ENCODE data around the gene MCRIP2. TPM values are rescaled to one million over a fixed set of nuclear protein-coding genes. Genes with fewer than 3 reads are reported as not detected.

MCRIP2 gene
- total and polyA plus RNA-seq, 9 of the 15 experiments (the other 6 are each of a cell fraction or from before 2014, with no cell fraction given), result 0.80 to 120 (median 35.2) TPM

DNA sequence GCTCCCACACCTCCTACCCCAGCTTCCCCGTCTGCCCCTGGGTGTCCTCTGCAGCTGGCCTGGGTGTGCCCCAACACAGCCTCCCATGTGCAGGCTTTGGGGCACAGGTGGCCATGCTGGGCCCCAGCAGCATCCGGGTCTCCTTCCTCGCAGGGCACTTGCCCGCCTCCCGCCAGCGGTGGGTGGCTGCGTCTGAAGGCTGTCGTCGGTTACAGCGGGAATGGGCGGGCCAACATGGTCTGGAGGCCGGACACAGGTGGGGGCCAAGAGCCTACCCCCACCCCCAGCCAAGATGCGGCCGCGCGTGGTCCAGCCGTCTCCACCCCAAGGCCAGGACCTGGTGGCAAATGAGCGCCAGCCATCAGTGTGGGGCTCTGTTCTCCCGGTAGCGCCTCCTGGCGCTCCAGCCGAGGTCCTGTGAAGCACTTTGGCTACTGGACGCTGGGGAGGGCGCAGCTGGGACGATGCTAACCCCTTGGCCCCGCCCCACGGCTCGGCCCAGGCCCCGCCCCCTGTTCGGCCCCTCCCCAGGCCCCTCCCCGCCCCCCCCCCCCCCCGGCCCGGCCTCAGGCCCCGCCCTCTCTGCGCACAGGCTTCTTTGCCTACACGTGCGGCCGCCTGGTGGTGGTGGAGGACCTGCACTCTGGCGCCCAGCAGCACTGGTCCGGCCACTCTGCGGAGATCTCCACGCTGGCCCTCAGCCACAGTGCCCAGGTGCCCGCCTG, 19.0 kb downstream of the MCRIP2 start:
- Histone ChIP-seq H4K20me1 (replicated peaks; ENCODE audit: control insufficient read depth, insufficient read depth, low read length) (no peaks in the 10 kb centered on the region), H3K27ac (ENCODE audit: extremely low read depth, low read depth, low read length) (peak overlapping the region; percentile 66; the same call in 2 of the 3 replicates), H3K9me1 (ENCODE audit: control insufficient read depth, insufficient read depth, low read length) (no peaks in the 10 kb centered on the region), H3K27me3 (ENCODE audit: control insufficient read depth in 2 of 2, insufficient read depth in 2 of 2, low read length in 2 of 2) (no peaks in the 10 kb centered on the region), H3K9ac (ENCODE audit: insufficient read depth in 1 of 2, low read depth in 2 of 2, low read length in 2 of 2) (peak overlapping the region; percentile 70 to 95; a peak in 3 of 4 replicates), H3K79me2 (ENCODE audit: control insufficient read depth, insufficient read depth, low read length) (no peaks in the 10 kb centered on the region; the same call in 2 of the 3 replicates), H3K4me1 (replicated peaks in 1 of 2; ENCODE audit: control insufficient read depth in 2 of 2, insufficient read depth in 2 of 2, low read length in 2 of 2) (peaks cover 2 to 92% of the 10 kb centered on the region in 2 experiments; a peak in 4 of 5 replicates), H3K4me3 (peak overlapping the region; percentile 20; the same call in 1 of the 2 replicates), H3K9me3 (replicated peaks; ENCODE audit: control insufficient read depth, insufficient read depth, low read depth, low read length) (no peaks in the 10 kb centered on the region), H3K4me2 (ENCODE audit: insufficient read depth, low read length) (peak overlapping the region; percentile 78), H3K36me3 (ENCODE audit: control insufficient read depth, insufficient read depth, low read length) (no peaks in the 10 kb centered on the region), H2AFZ (ENCODE audit: low read depth, low read length) (peak overlapping the region; percentile 95)
- BruUV-seq (replicated peaks), result no TSS peak
- CTCF ChIA-PET (ENCODE audit: low intra/inter-chr PET ratio), result interaction anchor here (0.6 to 1.9 kb wide), 2 partner anchors 82 to 503 kb away, joined by 3 to 8 read pairs; no protein-coding TSS in a partner anchor
- intact Hi-C loops (cut with micrococcal nuclease), result loop anchor here (2.0 to 10.0 kb wide), 2 partner anchors 72 to 266 kb away; partner anchors contain the start of gene NME4
- FAIRE-seq (peak; percentile 95), DNase-seq (ENCODE audit: extremely low read depth in 1 of 4, low spot score in 3 of 4) (peak; percentile 95 to 98 (median 97)), ATAC-seq (peak; percentile 99)
- in situ Hi-C loops (cut with MboI), result no loop called here
- POLR2A ChIA-PET, result interaction anchor here (0.6 kb wide), 3 partner anchors 10 to 82 kb away, joined by 3 to 5 read pairs (median 3); no protein-coding TSS in a partner anchor
- 13% methylated on average over 28 of the region's 43 CpGs for WGBS (ENCODE audit: insufficient coverage, low coverage, missing lambda C conversion rate)
- TF ChIP-seq, protein P1, sequence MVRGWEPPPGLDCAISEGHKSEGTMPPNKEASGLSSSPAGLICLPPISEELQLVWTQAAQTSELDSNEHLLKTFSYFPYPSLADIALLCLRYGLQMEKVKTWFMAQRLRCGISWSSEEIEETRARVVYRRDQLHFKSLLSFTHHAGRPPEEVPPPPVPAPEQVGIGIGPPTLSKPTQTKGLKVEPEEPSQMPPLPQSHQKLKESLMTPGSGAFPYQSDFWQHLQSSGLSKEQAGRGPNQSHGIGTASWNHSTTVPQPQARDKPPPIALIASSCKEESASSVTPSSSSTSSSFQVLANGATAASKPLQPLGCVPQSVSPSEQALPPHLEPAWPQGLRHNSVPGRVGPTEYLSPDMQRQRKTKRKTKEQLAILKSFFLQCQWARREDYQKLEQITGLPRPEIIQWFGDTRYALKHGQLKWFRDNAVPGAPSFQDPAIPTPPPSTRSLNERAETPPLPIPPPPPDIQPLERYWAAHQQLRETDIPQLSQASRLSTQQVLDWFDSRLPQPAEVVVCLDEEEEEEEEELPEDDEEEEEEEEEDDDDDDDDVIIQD (CRISPR knock-in tag; IDR thresholded peaks at IDR 0.05), result no peak
- TF ChIP-seq KAT2B (IDR thresholded peaks at IDR 0.05; ENCODE audit: low read depth, low read length), result no peak
- TF ChIP-seq, protein P2, sequence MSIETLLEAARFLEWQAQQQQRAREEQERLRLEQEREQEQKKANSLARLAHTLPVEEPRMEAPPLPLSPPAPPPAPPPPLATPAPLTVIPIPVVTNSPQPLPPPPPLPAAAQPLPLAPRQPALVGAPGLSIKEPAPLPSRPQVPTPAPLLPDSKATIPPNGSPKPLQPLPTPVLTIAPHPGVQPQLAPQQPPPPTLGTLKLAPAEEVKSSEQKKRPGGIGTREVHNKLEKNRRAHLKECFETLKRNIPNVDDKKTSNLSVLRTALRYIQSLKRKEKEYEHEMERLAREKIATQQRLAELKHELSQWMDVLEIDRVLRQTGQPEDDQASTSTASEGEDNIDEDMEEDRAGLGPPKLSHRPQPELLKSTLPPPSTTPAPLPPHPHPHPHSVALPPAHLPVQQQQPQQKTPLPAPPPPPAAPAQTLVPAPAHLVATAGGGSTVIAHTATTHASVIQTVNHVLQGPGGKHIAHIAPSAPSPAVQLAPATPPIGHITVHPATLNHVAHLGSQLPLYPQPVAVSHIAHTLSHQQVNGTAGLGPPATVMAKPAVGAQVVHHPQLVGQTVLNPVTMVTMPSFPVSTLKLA (conservative IDR thresholded peaks at IDR 0.05), result peak; percentile 49 to 72; a peak in 2 of 4 replicates
- TF ChIP-seq, protein P3, sequence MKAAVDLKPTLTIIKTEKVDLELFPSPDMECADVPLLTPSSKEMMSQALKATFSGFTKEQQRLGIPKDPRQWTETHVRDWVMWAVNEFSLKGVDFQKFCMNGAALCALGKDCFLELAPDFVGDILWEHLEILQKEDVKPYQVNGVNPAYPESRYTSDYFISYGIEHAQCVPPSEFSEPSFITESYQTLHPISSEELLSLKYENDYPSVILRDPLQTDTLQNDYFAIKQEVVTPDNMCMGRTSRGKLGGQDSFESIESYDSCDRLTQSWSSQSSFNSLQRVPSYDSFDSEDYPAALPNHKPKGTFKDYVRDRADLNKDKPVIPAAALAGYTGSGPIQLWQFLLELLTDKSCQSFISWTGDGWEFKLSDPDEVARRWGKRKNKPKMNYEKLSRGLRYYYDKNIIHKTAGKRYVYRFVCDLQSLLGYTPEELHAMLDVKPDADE (conservative IDR thresholded peaks at IDR 0.05; ENCODE audit: control insufficient read depth, low read depth, low read length), result peak; percentile 51; the same call in 1 of the 2 replicates
- no peak for TF ChIP-seq SP2 (IDR thresholded peaks at IDR 0.05; ENCODE audit: extremely low read depth, low read depth, low read length, poor library complexity, severe bottlenecking)
- no peak for TF ChIP-seq KAT7 (CRISPR knock-in tag; IDR thresholded peaks at IDR 0.05; ENCODE audit: borderline replicate concordance)
- 0 out of 2 replicates have a peak, but pooled peaks have one; percentile 34 for TF ChIP-seq SMARCA4 (IDR thresholded peaks at IDR 0.05)
- 0 out of 2 replicates have a peak, but pooled peaks have one; percentile 26 for TF ChIP-seq TOE1 (IDR thresholded peaks at IDR 0.05; ENCODE audit: borderline replicate concordance)
- TF ChIP-seq TOE1 (CRISPR knock-in tag; IDR thresholded peaks at IDR 0.05; ENCODE audit: borderline replicate concordance, low read depth), result no peak
- TF ChIP-seq ZNF780A (CRISPR knock-in tag; IDR thresholded peaks at IDR 0.05), result no peak
- peak; percentile 80 for TF ChIP-seq SP1 (CRISPR knock-in tag; IDR thresholded peaks at IDR 0.05)
- TF ChIP-seq, protein P4, sequence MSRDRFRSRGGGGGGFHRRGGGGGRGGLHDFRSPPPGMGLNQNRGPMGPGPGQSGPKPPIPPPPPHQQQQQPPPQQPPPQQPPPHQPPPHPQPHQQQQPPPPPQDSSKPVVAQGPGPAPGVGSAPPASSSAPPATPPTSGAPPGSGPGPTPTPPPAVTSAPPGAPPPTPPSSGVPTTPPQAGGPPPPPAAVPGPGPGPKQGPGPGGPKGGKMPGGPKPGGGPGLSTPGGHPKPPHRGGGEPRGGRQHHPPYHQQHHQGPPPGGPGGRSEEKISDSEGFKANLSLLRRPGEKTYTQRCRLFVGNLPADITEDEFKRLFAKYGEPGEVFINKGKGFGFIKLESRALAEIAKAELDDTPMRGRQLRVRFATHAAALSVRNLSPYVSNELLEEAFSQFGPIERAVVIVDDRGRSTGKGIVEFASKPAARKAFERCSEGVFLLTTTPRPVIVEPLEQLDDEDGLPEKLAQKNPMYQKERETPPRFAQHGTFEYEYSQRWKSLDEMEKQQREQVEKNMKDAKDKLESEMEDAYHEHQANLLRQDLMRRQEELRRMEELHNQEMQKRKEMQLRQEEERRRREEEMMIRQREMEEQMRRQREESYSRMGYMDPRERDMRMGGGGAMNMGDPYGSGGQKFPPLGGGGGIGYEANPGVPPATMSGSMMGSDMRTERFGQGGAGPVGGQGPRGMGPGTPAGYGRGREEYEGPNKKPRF (IDR thresholded peaks at IDR 0.05; ENCODE audit: low read depth, low read length), result no peak
- TF ChIP-seq RHOXF2B (CRISPR knock-in tag; conservative IDR thresholded peaks at IDR 0.05), result no peak
